ENCODE data around the gene FBXL13. TPM values are rescaled to one million over a fixed set of nuclear protein-coding genes. Genes with fewer than 3 reads are reported as not detected.

FBXL13 gene
- under 1 TPM; 0.58 to 0.65 TPM for total RNA-seq

DNA sequence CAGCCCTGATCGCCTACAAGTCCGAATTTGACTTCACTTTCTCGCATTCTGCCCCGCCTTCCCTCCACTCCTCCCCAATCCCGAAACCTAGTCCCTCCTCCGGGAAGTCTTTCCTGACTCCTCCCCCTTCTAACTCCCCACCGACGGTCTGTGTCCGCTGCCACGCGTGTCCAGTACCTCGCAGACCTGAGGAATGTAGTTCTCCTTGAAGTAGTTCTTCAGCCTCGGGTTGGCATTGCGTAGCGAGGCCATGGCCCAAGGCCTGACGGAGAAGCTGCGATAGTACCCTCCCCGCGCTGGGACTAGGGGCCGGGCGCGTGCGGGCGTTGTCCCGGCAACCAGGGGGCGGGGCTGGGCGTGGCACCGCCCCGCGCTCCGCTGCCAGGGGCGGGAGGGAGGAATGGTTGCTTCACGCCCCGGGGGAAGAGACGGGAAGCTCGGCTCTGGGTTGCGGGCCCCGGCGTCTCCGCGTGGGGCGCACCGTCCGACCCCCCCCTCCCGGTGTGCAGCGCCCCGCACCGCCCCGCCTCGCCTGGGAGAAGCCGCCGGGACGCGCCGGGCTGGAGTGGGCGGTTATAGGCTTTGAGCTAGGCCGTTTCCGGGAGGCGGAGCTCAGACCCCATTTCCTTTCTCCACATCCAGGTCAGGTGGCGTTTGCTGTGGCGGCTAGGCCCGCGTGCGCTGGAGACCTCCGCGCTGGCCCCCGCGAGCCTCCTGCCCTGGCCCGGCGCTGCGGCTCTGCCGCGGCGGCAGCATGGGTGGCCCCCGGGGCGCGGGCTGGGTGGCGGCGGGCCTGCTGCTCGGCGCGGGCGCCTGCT, at the start of gene FBXL13, which contains the start of gene ARMC10:
Gene FBXL13 (minus strand): TSS at position 278 of the 818 bp plus-strand sequence.
Gene ARMC10 (plus strand): TSS at position 622 of the 818 bp plus-strand sequence. CDS start 133 bp downstream, at position 755.

DNA sequence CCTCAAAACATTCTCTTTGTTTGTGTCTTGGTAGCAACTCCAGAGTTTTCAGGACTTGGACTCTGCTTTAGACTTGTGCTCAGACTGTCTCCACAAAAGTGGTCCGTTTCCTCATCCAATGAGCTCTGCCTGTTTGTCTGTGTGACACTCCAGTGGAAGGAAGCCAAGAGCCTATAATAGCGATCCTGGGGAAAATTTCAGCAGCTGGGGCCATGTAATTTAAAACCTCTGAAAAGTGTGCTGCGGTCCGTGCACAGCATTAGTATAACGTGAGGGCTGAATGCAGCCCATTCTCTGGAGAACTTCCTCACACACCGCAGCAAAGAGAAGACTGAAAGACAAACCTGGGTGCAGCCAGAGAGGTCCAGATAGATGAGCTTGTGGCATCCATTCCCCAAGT, 161.9 kb downstream of the FBXL13 start, which contains the start of gene LRRC17:
Gene LRRC17 (plus strand): TSS at position 259 of the 400 bp plus-strand sequence. CDS start 20,914 bp downstream, outside the sequence.

Other genes with a start within 250 kb of the FBXL13 start
- under 1 TPM in 1 of 2 experiments, not detected in 1; 0.17 TPM for gene LRRC17, start 161.8 kb downstream of the FBXL13 start, total RNA-seq
- 10 to 100 TPM; 31.8 to 32.7 TPM for gene ARMC10, start 344 bp upstream of the FBXL13 start, total RNA-seq
- 10 to 100 TPM; 10.2 to 11.5 TPM for gene NAPEPLD, start 74.3 kb upstream of the FBXL13 start, total RNA-seq
- gene PMPCB, start 222.6 kb upstream of the FBXL13 start, total RNA-seq = 10 to 100 TPM; 64.6 to 69.1 TPM